Measurements from ENCODE around the gene LCN10. TPM values are rescaled to one million over a fixed set of nuclear protein-coding genes. Genes with fewer than 3 reads are reported as not detected.

LCN10 gene
- total and polyA plus RNA-seq, 9 of the 15 experiments (the other 6 are each of a cell fraction or from before 2014, with no cell fraction given) = 0.10 to 0.21 (median 0.14) TPM; not detected in 6

DNA sequence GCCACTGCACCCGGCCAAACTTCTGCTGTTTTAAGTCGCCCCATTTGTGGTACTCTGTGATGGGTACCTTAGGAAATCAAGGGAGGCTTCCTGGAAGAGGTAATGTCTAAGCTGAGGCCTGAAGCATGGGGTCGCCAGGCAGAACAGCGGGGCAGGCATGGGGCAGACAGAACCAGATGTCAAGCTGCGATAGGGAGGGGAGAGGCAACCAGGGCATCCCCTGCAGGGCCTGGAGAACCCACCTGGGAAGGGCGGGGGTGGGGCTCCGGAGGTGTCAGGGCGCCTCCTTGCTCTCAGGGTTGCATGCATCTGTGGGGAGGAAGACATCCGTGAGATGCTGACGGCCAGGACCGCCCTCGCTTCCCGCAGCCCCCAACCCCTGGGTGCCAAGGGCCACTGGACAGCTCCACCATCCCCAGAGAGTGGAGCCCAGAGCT lies 18.8 kb upstream of the LCN10 start (continued):
- TF ChIP-seq, protein P1, sequence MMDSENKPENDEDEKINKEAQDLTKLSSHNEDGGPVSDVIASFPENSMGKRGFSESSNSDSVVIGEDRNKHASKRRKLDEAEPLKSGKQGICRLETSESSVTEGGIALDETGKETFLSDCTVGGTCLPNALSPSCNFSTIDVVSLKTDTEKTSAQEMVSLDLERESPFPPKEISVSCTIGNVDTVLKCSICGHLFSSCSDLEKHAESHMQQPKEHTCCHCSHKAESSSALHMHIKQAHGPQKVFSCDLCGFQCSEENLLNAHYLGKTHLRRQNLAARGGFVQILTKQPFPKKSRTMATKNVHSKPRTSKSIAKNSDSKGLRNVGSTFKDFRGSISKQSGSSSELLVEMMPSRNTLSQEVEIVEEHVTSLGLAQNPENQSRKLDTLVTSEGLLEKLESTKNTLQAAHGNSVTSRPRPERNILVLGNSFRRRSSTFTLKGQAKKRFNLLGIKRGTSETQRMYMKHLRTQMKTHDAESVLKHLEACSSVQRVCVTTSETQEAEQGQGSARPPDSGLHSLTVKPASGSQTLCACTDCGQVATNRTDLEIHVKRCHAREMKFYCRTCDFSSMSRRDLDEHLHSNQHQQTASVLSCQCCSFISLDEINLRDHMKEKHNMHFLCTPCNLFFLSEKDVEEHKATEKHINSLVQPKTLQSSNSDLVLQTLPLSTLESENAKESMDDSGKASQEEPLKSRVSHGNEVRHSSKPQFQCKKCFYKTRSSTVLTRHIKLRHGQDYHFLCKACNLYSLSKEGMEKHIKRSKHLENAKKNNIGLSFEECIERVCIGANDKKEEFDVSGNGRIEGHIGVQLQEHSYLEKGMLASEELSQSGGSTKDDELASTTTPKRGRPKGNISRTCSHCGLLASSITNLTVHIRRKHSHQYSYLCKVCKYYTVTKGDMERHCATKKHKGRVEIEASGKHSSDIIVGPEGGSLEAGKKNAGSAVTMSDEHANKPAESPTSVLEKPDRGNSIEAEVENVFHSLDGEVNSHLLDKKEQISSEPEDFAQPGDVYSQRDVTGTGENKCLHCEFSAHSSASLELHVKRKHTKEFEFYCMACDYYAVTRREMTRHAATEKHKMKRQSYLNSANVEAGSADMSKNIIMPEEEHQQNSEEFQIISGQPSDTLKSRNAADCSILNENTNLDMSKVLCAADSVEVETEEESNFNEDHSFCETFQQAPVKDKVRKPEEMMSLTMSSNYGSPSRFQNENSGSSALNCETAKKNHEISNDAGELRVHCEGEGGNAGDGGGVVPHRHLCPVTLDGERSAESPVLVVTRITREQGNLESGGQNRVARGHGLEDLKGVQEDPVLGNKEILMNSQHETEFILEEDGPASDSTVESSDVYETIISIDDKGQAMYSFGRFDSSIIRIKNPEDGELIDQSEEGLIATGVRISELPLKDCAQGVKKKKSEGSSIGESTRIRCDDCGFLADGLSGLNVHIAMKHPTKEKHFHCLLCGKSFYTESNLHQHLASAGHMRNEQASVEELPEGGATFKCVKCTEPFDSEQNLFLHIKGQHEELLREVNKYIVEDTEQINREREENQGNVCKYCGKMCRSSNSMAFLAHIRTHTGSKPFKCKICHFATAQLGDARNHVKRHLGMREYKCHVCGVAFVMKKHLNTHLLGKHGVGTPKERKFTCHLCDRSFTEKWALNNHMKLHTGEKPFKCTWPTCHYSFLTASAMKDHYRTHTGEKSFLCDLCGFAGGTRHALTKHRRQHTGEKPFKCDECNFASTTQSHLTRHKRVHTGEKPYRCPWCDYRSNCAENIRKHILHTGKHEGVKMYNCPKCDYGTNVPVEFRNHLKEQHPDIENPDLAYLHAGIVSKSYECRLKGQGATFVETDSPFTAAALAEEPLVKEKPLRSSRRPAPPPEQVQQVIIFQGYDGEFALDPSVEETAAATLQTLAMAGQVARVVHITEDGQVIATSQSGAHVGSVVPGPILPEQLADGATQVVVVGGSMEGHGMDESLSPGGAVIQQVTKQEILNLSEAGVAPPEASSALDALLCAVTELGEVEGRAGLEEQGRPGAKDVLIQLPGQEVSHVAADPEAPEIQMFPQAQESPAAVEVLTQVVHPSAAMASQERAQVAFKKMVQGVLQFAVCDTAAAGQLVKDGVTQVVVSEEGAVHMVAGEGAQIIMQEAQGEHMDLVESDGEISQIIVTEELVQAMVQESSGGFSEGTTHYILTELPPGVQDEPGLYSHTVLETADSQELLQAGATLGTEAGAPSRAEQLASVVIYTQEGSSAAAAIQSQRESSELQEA (IDR thresholded peaks at IDR 0.05; ENCODE audit: low read depth) = no peak
- TF ChIP-seq TFAM (CRISPR knock-in tag; conservative IDR thresholded peaks at IDR 0.05) (no peak), CTBP1 (IDR thresholded peaks at IDR 0.05; ENCODE audit: borderline replicate concordance) (no peak), KDM1A (IDR thresholded peaks at IDR 0.05) (peak; percentile 44 to 53; a peak in 2 of 4 replicates)
